Small intestine (tissue), 7 donors: Measurements from ENCODE around the gene TMEM59L. TPM values are rescaled to one million over a fixed set of nuclear protein-coding genes. Genes with fewer than 3 reads are reported as not detected.
"Not testable (repeated sequence)": the region's sequence is repeated elsewhere in the genome, so short reads cannot be mapped to it uniquely, and the experiment has no call there.

Source experiments
- DNase-seq, 2 donors: peaks; one replicate each; pipeline versions ENCODE4 v3.0.0 to v3.0.0-alpha.2; 2013
- FAIRE-seq: peaks from 2 replicates; lab custom pipeline; 2012; peaks lifted over from hg19 to GRCh38; lab: Jason Lieb, UNC
- H3K27ac ChIP-seq, 3 donors: one replicate each; pipeline ENCODE4 v1.5.1; 2013; ENCODE audit warnings: low read length in 2 of 3, mild to moderate bottlenecking in 2 of 3, control low read depth in 1 of 3, inconsistent platforms in 1 of 3, low read depth in 1 of 3, moderate library complexity in 1 of 3
- H3K27me3 ChIP-seq, 3 donors: one replicate each; pipeline ENCODE4 v1.6.1; 2013; ENCODE audit warnings: low read length in 3 of 3, inconsistent platforms in 1 of 3; ENCODE audit not compliant: control insufficient read depth in 3 of 3, insufficient read depth in 3 of 3
- H3K36me3 ChIP-seq, 3 donors: one replicate each; pipeline ENCODE4 v1.6.1; 2013; ENCODE audit warnings: low read length in 3 of 3, inconsistent platforms in 1 of 3, low read depth in 1 of 3, mild to moderate bottlenecking in 1 of 3, moderate library complexity in 1 of 3; ENCODE audit not compliant: control insufficient read depth in 3 of 3, insufficient read depth in 2 of 3
- H3K4me1 ChIP-seq, 3 donors: one replicate each; pipeline ENCODE4 v1.6.1; 2013; ENCODE audit warnings: low read length in 2 of 3, inconsistent platforms in 1 of 3, low read depth in 1 of 3, mild to moderate bottlenecking in 1 of 3, moderate library complexity in 1 of 3; ENCODE audit not compliant: control insufficient read depth in 3 of 3, insufficient read depth in 2 of 3
- H3K4me3 ChIP-seq, 3 donors: one replicate each; pipeline ENCODE4 v1.5.1; 2013; ENCODE audit warnings: low read length in 3 of 3, control low read depth in 1 of 3, inconsistent platforms in 1 of 3, low read depth in 1 of 3, mild to moderate bottlenecking in 1 of 3, moderate library complexity in 1 of 3
- H3K9me3 ChIP-seq, 2 donors: one replicate each; pipeline ENCODE4 v1.6.1; 2013; ENCODE audit warnings: low read depth in 1 of 2, low read length in 1 of 2; ENCODE audit not compliant: control insufficient read depth in 2 of 2, insufficient read depth in 1 of 2
- WGBS, 3 donors: extraction: QIAGEN DNeasy Blood & Tissue Kit; methylation state at CpG; one replicate each; pipeline ENCODE4 v1.1.7; 2013; 5-methylcytosine and 5-hydroxymethylcytosine counted together
- polyA plus RNA-seq, 4 donors: library from polyadenylated mRNA; stranded (reverse) in 3 of 4; unstranded in 1 of 4; fragments of 200-250 nt in 3 of 4; fragments of 120-200 nt in 1 of 4; gene quantifications; one replicate each; pipeline versions ENCODE4 v1.2.1 to v1.2.3, GENCODE V29; 2013
- donor health status: healthy with polysubstance abuse.
- donor health status: control.
- donor health status: control.
- donor health status: Bipolar disorder and iron deficiency.
- donor health status: healthy.

TMEM59L gene
- polyA plus RNA-seq, 4 donors: 1.3 to 8.5 (median 1.6) TPM; not detected in 1

GRCh38 chr19:18597809-18598660 lies 14.6 kb upstream of the TMEM59L start:
- WGBS, 3 donors: 43 to 56% (median 53%) methylated on average over 18 to 25 of the region's 25 CpGs
- Histone ChIP-seq H3K27ac (no peak overlapping the region), H3K27me3 (peaks cover 2 to 75% (median 8%) of the 10 kb centered on the region in 3 donors), H3K36me3 (no peaks in the 10 kb centered on the region), H3K9me3 (no peaks in the 10 kb centered on the region), H3K4me1 (peaks cover 0 to 11% (median 6%) of the 10 kb centered on the region in 3 donors), H3K4me3 (no peak overlapping the region)
- DNase-seq: no peak
- no peak for FAIRE-seq

- H3K4me1 ChIP-seq: peaks cover 0 to 10% (median 2%) of the 10 kb centered on the region in 3 donors
- H3K9me3 ChIP-seq: peaks cover 0 to 2% of the 10 kb centered on the region in 2 donors
- FAIRE-seq (no peak), DNase-seq (no peak)
- H3K27ac ChIP-seq: no peak overlapping the region
- 63 to 85% (median 74%) methylated on average over 16 to 20 of the region's 20 CpGs for WGBS, 3 donors
- peaks cover 9 to 89% (median 18%) of the 10 kb centered on the region in 3 donors for H3K27me3 ChIP-seq
- H3K36me3 ChIP-seq: no peaks in the 10 kb centered on the region
- no peak overlapping the region for H3K4me3 ChIP-seq
Observed at GRCh38 chr19:18599485-18599884, 13.2 kb upstream of the TMEM59L start.

- DNase-seq, H3K9me3 ChIP-seq, H3K4me1 ChIP-seq, H3K4me3 ChIP-seq, FAIRE-seq, H3K36me3 ChIP-seq, H3K27ac ChIP-seq: not testable (repeated sequence)
- H3K27me3 ChIP-seq: peaks cover 17 to 88% (median 32%) of the 10 kb centered on the region in 3 donors
- WGBS, 3 donors: 82 to 93% (median 88%) methylated on average over 15 of the region's 15 CpGs
Observed at GRCh38 chr19:18600692-18601397, 11.8 kb upstream of the TMEM59L start.

DNA sequence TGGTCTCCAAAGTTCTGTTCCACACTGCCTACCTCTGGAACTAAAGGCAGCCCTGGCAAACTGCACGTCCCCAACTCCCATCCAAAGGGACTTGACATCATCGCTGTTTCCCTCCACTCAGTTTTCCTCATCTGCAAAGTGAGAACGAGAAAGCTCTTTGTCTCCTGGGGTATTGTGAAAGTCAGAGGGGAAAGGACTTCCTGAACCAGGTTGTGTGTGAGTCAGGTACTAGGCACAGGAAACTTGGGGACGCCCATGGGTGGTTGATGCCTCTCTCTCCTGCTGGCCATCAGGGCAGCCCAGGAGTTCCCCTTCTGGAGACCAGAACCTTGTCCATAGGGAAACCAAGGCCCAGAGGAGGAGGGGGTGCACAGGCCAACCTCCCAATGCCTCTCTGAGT lies 10.8 kb upstream of the TMEM59L start:
- peaks cover 0 to 2% of the 10 kb centered on the region in 2 donors for H3K9me3 ChIP-seq
- peaks cover 0 to 6% (median 0%) of the 10 kb centered on the region in 3 donors for H3K4me1 ChIP-seq
- peaks cover 23 to 82% (median 32%) of the 10 kb centered on the region in 3 donors for H3K27me3 ChIP-seq
- H3K4me3 ChIP-seq: no peak overlapping the region
- FAIRE-seq: no peak
- no peak overlapping the region for H3K27ac ChIP-seq
- 73 to 79% (median 73%) methylated on average over 4 of the region's 4 CpGs for WGBS, 3 donors
- no peaks in the 10 kb centered on the region for H3K36me3 ChIP-seq
- DNase-seq: no peak

GRCh38 chr19:18603255-18603957 lies 9.3 kb upstream of the TMEM59L start:
- Histone ChIP-seq H3K27me3 (peaks cover 34 to 84% (median 43%) of the 10 kb centered on the region in 3 donors), H3K9me3 (peaks cover 0 to 2% of the 10 kb centered on the region in 2 donors), H3K4me3 (no peak overlapping the region), H3K27ac (no peak overlapping the region), H3K4me1 (peaks cover 0 to 11% (median 0%) of the 10 kb centered on the region in 3 donors), H3K36me3 (no peaks in the 10 kb centered on the region)
- FAIRE-seq: no peak
- peak; percentile 11 to 41 for DNase-seq
- WGBS, 3 donors: 6 to 9% (median 8%) methylated on average over 15 to 32 of the region's 32 CpGs

DNA sequence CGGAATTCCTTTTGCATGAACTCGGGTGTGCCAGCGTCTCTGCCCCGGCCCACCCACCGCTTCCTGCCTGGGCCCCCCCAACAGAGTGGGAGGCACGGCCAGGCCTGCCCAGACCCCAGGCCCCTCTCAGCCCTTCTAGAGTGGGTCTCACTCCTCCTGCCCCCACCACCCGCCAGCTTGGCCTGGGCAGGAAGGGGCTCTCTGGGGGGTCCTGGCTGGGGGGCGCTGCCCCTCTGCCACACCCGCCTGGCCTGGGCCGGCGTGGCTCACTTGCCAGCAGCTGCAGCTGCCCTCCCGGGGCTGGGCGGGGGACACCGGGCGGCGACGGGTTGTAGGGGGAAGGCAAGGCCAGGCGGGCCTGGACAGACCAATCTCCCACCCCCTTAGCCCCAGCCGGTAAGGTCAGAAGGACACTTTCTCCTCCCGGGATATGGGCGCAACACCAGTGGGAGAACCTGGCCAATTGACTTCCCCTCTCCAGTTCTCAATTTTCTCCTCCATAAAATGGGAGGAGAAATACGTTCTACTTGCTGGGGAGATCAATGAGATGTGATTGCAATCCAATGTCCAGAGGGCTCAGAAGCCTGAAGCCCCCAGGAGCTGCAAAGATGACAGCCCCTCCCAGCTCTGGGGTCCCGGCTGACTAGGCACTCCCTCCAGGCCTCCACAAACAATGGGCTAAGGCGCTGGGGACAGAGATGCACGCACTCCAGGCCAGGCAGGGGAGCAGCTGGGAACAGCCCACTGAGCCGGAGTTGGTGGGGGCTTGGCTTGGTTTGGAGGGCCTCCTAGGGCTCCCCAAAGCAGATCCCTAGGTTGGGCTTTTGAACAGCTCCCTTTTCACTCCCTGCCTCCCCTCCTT lies 8.5 kb upstream of the TMEM59L start:
- DNase-seq: no peak
- Histone ChIP-seq H3K4me3 (no peak overlapping the region), H3K4me1 (peaks cover 0 to 11% (median 0%) of the 10 kb centered on the region in 3 donors), H3K36me3 (no peaks in the 10 kb centered on the region), H3K9me3 (peaks cover 0 to 2% of the 10 kb centered on the region in 2 donors), H3K27me3 (peaks cover 37 to 84% (median 48%) of the 10 kb centered on the region in 3 donors), H3K27ac (no peak overlapping the region)
- 9 to 13% (median 11%) methylated on average over 20 to 26 of the region's 26 CpGs for WGBS, 3 donors
- no peak for FAIRE-seq

DNA sequence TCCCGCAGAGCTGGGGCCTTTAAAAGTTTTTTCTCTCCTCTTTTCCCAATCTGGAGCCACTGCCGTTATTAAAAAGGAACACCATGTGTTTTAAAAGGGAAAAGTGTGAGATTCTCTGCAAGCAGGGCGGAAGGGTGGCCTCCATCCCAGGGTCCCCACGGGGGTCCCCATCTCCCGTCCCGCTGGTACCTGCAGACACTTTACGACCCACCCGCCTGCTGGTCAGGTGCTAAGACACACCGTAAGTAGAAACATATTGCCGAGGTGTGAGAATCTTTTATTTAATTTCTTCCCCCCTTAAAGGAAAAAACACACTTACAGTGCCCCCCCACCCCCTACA lies 7.9 kb upstream of the TMEM59L start:
- no peak for DNase-seq
- no peak for FAIRE-seq
- H3K36me3 ChIP-seq: no peaks in the 10 kb centered on the region
- H3K4me1 ChIP-seq: peaks cover 0 to 11% (median 0%) of the 10 kb centered on the region in 3 donors
- no peak overlapping the region for H3K27ac ChIP-seq
- peaks cover 0 to 2% of the 10 kb centered on the region in 2 donors for H3K9me3 ChIP-seq
- no peak overlapping the region for H3K4me3 ChIP-seq
- H3K27me3 ChIP-seq: peaks cover 37 to 84% (median 54%) of the 10 kb centered on the region in 3 donors
- WGBS, 3 donors: 13 to 18% (median 13%) methylated on average over 10 of the region's 10 CpGs
